ENCODE data around the gene ZNF521.

The ZNF521 gene

DNA sequence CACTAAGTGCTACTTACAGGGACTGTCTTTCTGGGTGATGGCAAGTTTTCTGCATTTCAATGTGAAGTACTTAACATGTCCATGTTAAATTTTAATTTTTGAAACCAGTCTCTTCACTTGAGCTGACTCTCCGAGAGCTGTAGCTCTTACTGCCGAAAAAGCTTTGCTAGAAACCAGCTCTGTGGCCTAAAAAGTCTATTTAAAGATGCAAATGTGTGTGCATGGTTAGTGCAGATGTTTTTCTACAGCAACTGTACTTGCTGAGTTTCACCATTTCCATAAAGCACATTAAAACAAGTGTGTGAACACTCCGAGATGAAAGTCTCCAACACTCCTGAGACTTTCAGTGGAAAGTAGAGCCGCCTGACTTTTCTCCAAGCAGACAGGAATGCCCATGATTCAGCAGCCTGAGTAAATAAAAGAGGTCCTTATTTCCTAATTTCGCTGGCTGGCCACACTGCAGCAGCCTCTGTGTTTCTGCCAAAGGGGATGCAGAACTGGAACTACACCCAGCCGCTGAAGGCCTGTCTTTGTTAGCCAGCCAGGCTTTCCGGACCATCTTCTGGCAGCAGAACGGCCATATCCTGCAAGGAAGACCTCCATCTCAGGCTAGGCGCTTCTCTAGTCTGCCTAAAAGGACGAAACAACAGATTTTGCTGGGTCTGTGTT lies 121.2 kb downstream of the ZNF521 start:
- TF ChIP-seq, protein P1, sequence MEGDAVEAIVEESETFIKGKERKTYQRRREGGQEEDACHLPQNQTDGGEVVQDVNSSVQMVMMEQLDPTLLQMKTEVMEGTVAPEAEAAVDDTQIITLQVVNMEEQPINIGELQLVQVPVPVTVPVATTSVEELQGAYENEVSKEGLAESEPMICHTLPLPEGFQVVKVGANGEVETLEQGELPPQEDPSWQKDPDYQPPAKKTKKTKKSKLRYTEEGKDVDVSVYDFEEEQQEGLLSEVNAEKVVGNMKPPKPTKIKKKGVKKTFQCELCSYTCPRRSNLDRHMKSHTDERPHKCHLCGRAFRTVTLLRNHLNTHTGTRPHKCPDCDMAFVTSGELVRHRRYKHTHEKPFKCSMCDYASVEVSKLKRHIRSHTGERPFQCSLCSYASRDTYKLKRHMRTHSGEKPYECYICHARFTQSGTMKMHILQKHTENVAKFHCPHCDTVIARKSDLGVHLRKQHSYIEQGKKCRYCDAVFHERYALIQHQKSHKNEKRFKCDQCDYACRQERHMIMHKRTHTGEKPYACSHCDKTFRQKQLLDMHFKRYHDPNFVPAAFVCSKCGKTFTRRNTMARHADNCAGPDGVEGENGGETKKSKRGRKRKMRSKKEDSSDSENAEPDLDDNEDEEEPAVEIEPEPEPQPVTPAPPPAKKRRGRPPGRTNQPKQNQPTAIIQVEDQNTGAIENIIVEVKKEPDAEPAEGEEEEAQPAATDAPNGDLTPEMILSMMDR (IDR thresholded peaks at IDR 0.05; ENCODE audit: extremely low read depth, insufficient read depth, missing control alignments), result no peak
- in situ Hi-C loops (cut with MboI; ENCODE audit: low pct_unique_long_range_greater_than_20kb, low sequenced_read_pairs, unreplicated experiment), result no loop called here
- no peak for DNase-seq (ENCODE audit: low spot score)

DNA sequence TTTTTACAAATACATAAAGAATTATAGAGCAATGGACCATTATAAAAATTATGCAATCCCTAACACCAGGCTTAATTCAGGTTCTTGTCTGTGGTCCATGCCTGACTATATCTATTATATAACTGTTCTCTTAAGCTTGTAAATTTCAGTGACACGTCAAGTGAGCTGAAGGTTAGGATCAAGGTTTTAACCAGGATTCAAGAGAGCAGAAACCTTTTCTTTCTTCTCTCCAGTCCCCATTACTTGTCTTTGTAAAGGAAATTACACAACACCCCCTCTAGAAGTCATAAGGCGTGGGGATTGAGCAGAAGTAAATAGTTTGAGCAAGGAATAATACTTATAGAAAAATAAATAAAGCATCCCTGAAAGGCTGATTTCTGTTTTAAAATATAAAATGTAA lies 122.0 kb downstream of the ZNF521 start:
- no peak for DNase-seq (ENCODE audit: low spot score)
- TF ChIP-seq, protein P1 (IDR thresholded peaks at IDR 0.05; ENCODE audit: extremely low read depth, insufficient read depth, missing control alignments), result no peak
- in situ Hi-C loops (cut with MboI; ENCODE audit: low pct_unique_long_range_greater_than_20kb, low sequenced_read_pairs, unreplicated experiment), result no loop called here

DNA sequence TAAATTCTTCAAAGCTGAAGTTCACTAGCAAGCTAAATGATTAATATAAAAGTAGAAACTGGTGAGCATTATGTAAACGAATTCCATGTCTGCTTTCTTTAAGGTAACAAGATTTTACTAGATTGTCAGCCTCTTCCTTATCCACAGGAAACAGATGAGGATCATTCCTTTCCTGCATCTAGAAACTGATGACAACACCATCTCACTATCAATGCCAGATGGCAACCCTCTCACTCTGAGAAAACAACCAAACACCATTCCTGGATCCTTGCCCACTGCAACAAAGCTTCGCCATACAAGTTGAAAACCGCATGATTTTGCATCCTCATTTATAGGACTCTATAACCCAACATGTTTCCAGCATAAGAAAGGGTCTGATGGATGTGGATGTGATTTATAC lies 122.9 kb downstream of the ZNF521 start:
- DNase-seq (ENCODE audit: low spot score), result no peak
- in situ Hi-C loops (cut with MboI; ENCODE audit: low pct_unique_long_range_greater_than_20kb, low sequenced_read_pairs, unreplicated experiment), result no loop called here
- TF ChIP-seq, protein P1 (IDR thresholded peaks at IDR 0.05; ENCODE audit: extremely low read depth, insufficient read depth, missing control alignments), result no peak

DNA sequence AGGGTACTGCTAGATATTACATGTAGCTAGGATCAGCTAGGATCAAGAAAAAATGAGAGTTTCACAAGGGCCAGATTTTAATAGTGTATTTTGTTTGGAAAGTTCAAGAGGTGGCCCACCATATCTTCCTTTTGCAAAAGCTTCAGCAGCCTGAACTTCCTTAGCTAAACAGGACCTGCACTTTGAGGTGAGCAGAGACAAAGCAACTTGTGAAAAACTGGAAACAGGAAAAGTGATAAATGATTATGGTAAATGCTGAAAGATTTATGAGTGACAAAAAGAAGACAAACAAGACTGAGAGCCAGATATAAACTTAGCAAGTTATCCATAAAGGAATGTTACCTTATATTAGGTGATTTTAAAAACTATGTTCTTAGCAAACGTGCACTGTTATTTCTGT lies 123.6 kb downstream of the ZNF521 start:
- TF ChIP-seq, protein P1 (IDR thresholded peaks at IDR 0.05; ENCODE audit: extremely low read depth, insufficient read depth, missing control alignments), result no peak
- in situ Hi-C loops (cut with MboI; ENCODE audit: low pct_unique_long_range_greater_than_20kb, low sequenced_read_pairs, unreplicated experiment), result no loop called here
- no peak for DNase-seq (ENCODE audit: low spot score)

DNA sequence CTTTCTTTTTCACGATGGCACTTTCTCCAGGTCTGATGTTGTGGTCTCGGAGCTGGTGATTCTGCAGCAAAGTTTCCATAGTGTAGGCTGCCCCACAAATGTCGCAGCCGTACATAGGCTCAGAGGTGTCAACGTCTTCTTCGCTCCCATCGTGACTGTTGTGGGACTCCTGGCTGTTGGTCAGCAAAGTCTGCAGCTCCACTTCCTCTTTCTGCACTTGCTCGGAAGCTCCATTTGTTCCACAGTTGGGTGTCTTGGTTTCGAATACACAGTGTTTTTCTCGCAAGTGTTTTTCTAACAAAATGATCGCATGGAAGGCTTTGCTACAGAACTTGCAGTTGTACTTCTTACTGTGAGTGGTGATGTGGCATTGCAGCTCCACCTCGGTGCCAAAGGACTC lies 126.8 kb downstream of the ZNF521 start:
- in situ Hi-C loops (cut with MboI; ENCODE audit: low pct_unique_long_range_greater_than_20kb, low sequenced_read_pairs, unreplicated experiment), result no loop called here
- TF ChIP-seq, protein P1 (IDR thresholded peaks at IDR 0.05; ENCODE audit: extremely low read depth, insufficient read depth, missing control alignments), result no peak
- no peak for DNase-seq (ENCODE audit: low spot score)

DNA sequence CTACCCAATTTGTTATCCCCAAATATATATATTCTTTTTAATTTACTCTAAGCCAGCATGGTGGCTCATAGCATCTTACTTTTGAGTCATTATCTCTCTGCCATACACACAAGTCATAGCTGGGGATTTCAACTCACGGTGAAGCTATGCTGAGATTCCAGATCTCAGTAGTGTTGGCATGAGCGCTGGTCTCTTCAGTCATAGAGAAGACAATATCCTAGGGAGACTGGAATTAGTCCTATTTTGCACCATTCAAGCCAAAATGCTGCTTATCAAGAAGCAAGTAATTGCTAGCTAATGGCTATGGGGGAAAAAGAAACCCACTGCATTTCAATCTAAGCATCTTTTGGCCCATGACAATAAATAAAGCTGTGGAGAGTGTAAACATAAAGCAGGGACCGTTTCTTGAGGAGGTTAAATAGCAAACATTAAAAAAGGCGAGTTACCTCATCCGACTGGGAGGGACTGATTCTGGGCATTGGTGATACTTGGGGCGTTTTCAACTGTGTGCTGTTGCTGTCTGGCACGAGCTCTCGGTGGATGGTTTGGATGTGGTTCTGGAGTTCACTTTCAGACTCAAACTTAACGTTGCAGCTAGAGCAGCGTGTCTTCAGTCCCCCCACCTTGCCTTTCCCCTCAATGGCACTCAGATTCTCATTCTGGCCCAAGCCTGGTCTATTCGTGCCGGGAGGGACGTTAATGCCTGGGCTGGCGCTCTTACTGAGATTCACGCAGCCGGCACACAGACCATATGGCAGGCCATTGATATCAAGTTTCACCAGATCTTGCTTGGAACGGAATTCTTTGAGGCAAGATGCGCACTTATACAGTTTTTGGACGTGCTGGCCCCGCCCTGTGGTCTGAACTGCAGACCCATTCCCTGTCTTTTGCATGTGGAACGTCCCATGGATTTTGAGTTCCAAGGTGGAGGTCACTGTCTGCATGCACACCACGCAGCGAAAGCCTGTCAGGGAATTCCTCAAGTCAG lies 127.8 kb downstream of the ZNF521 start:
- TF ChIP-seq, protein P1 (IDR thresholded peaks at IDR 0.05; ENCODE audit: extremely low read depth, insufficient read depth, missing control alignments), result no peak
- in situ Hi-C loops (cut with MboI; ENCODE audit: low pct_unique_long_range_greater_than_20kb, low sequenced_read_pairs, unreplicated experiment), result no loop called here
- DNase-seq (ENCODE audit: low spot score), result no peak
